GDM1 (cell line): ENCODE measurements around the gene DNAH14.
"Not testable (repeated sequence)": the region's sequence is repeated elsewhere in the genome, so short reads cannot be mapped to it uniquely, and the experiment has no call there.

Experiments used
- DNase-seq: peaks from one replicate; lab custom pipeline; 2025; lab: John Stamatoyannopoulos, UW

The DNAH14 gene

GRCh38 chr1:224996266-224996665 lies 66.8 kb downstream of the DNAH14 start:
- DNase-seq = no peak

DNA sequence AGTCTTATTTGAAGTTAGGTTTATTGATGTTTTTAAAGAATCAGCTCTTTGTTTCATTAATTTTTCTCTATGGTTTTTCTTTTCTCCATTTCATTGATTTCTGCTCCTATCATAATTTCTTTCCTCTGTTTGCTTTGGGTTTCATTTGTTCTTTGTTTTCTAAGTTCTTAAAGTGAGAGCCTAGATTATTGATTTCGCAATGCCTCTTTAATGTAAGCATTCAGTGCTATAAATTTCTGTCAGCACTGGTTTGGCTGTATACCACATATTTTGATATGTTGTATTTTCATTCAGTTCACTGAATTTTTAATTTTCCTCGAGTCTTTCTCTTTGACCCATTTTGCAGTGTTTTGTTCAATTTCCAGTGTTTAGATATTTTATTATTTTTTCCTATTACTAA lies 68.7 kb downstream of the DNAH14 start:
- DNase-seq = no peak

GRCh38 chr1:225004396-225004795 lies 74.9 kb downstream of the DNAH14 start:
- DNase-seq = no peak

GRCh38 chr1:225006352-225006751 lies 76.9 kb downstream of the DNAH14 start:
- not testable (repeated sequence) for DNase-seq

DNA sequence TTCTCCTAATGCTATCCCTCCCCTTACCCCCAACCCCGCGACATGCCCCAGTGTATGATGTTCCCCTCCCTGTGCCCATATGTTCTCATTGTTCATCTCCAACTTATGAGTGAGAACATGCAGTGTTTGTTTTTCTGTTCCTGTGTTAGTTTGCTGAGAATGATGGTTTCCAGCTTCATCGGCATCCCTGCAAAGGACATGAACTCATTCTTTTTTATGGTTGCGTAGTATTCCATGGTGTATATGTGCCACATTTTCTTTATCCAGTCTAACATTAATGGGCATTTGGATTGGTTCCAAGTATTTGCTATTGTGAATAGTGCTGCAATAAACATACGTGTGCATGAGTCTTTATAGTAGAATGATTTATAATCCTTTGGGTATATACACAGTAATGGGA lies 78.6 kb downstream of the DNAH14 start:
- not testable (repeated sequence) for DNase-seq

DNA sequence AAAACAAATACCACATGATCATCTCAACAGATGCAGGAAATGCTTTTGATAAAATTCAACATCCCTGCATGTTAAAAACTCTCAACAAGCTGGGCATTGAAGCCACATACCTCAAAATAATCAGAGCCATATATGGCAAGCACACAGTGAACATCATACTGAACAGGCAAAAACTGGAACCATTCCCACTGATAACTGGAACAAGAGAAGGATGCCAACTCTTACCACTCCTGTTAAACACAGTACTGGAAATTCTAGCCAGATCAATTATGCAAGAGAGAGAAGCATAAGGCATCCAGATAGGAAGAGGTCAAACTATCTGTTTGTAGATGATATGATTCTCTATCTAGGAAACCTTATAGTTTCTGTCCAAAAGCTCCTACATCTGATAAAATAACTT lies 91.6 kb downstream of the DNAH14 start:
- no peak for DNase-seq

DNA sequence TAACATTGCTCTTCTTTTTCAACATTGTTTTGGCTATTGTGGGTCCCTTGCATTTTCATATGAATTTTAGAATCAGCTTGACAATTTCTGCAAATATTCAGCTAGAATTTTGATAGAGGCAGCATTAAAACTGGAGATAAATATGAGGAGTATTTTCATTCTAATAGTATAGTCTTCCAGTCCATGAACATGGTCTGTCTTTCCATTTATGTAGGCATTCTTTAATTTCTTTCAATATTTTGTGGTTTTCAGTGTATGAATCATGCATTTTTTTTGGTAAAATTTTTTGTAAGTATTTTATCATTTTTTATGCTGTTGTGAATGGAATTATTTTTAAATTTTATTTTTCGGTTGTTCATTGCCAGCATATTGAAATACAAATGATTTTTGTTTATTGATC lies 97.2 kb downstream of the DNAH14 start:
- no peak for DNase-seq

DNA sequence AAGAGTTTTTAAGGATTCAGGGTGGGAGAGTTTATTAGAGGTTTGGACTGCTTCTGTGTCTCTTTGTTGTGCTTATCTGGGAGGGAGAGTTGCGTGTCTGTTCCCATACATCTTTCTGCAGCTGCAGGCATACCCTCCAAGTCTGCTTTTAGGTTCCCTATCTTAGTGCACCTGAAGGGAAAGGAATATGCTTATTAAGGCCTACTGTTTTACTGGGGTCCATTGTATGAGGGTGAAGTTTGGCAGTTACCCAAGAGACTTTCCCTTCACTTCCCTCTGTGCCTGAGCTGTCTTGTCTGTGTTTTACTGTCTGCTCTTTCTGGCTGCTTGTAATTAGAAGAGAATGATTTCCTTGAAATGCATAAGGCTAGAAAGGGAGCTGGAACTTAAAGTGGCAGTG lies 107.0 kb downstream of the DNAH14 start:
- DNase-seq = not testable (repeated sequence)

DNA sequence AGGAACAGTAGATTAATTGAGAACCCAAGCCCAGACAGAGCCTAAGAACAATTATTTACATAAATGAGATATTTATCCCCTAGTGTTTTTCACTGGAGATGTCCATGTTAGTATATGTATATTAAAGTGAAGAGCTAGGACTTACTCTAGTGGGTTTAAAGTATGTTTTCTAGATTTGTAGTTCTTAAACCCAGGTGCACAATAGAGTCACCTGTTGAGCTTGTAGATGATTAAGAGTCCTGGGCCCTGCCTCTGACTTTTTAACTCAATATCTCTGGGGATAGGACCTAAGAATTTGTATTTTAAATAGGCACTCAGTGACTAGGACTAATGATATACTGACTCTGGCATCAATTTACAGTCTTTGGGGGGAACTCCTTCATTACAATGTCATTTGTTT lies 112.8 kb downstream of the DNAH14 start:
- no peak for DNase-seq

- no peak for DNase-seq
Measured at GRCh38 chr1:225044258-225044657, 114.8 kb downstream of the DNAH14 start.

DNA sequence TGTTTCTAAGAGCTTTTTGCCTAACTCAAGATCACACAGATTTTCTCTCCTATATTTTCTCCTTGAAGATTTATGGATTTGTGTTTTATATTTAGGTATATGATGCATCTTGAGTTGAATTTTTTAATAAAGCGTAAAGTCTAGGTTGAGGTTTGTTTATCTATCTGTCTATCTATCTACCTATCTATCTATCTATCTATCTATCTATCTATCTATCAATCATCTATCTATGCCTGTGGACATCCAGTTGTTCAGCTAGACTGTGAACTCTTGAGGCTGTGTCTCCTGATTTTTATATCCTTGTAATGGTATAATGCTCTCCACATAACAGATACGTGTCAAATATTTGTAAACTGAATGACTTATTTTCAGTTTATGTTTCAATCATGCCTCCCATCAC lies 120.1 kb downstream of the DNAH14 start:
- no peak for DNase-seq

DNA sequence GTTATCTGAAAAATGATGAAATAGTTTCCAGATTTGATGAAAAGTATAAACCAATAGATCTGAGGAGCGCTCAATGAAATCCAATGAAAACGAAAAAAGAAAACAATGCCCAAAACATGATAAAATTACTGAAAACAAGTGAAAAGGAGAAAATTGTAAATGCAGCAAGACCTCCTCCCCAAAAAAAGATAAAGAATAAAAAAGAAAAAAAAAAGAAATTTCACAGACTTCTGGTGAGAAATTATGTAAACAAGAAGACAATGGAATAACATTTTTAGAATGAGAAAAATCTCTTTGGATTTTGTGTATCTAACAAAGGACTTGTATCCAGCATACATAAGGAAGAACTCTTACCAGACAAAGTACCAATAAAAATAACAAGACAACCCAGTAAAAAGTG lies 134.2 kb downstream of the DNAH14 start:
- DNase-seq = no peak

- no peak for DNase-seq
Measured at GRCh38 chr1:225070972-225071371, 141.5 kb downstream of the DNAH14 start.

- no peak for DNase-seq
Measured at GRCh38 chr1:225097175-225097574, 167.7 kb downstream of the DNAH14 start.

- no peak for DNase-seq
Measured at GRCh38 chr1:225111000-225111399, 181.5 kb downstream of the DNAH14 start.

GRCh38 chr1:225113265-225113664 lies 183.8 kb downstream of the DNAH14 start:
- DNase-seq = no peak

DNA sequence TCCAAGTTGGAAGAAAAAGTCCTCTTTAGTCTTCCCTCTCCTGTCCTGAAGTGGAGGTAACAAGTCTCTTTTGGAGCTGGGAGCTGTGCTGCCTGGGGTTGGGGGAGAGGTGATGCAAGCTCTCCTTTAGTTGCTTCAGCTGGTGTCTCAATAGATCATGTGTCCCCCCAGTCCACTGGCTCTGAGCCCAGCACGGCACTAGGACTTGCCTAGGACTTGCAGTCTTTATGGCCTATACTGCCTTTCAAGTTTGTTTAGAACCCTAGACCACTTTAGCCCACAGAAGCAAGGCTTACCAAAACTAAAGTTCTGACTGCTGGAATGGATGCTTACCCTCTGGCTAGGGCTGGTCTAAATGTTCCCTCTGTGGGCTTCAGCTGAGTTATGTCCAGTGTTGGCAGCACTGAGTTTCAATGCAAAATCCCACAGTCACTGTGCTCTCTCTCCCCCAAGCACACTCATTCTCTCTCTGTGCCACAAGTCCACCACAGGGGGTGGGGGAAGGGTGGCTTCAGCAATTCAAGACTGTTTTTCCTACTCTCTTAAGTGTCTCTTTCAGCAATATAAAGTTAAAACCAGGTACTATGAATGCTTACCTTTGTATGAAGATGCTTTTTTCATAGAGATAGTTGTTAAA lies 185.0 kb downstream of the DNAH14 start:
- no peak for DNase-seq

GRCh38 chr1:225119307-225119706 lies 189.8 kb downstream of the DNAH14 start:
- no peak for DNase-seq

- DNase-seq = no peak
Measured at GRCh38 chr1:225121095-225121494, 191.6 kb downstream of the DNAH14 start.

DNA sequence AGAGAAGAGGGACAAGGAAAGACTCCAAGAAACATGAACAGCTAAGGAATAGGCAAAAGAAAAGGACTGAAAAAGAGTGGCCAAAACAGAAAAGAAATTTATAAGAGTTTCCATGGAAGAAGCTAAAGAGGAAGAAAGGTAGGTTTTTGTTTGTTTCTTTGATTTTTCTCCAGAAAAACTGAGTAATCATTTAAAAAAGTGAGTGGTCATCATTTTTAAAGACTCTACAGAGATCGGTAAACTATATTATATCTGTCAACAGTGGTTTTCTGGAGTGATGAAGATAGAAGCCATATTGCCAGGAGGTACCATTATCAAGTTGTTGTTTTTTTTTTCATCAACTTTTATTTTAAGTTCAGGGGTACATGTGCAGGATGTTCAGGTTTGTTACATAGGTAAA lies 202.4 kb downstream of the DNAH14 start:
- DNase-seq = no peak

DNA sequence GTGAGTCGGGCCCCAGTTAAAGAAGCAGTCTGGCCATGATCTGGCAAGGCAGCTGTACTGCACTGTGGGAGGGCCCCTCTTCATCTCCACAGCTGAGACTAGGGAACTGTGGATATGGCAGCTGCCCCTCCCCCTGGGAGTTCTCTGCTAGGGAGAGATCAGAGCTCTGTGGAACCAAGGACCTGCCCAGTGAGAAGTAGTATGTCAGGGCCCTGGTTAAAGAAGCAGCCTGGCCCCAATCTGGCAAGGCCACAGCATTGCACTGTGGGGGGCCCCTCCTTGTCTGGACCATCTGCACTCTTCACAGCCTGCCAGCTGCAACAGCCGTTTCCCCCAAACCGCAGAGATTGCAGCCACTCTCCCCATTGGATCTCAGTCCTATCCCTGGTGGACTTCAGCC lies 208.5 kb downstream of the DNAH14 start:
- DNase-seq = no peak

DNA sequence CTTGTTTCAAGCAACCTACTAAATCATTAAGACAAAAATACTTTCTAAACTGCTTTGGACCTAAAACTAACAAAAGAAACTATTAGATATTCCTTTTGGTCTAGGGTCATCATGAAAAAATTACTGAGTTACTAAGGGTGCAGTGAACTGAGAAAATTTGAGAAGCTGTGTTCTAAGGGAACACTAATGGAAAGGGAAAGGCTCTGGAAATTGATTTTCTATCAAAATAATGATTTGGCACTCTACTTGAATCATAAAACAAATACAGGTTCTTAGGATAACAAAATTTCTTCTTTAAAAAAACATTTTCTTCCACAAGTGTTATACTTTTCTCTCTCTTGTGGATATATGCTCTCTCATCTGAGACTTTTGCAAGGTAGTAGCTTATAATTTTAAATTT lies 213.5 kb downstream of the DNAH14 start:
- no peak for DNase-seq

- DNase-seq = no peak
Measured at GRCh38 chr1:225146478-225146877, 217.0 kb downstream of the DNAH14 start.

DNA sequence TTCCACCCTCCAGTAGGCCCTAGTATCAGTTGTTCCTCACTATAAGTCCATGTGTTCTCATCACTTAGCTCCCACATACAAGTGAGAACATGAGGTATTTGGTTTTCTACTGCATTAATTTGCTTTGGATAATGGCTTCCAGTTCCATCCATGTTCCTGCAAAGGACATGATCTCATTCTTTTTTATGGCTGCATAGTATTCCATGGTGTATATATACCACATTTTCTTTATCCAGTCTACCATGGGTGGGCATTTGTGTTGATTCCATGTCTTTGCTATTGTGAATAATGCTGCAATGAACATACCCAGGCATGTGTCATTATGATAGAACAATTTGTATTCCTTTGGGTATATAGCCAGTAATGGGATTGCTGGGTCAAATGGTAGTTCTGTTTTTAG lies 218.3 kb downstream of the DNAH14 start:
- DNase-seq = not testable (repeated sequence)

DNA sequence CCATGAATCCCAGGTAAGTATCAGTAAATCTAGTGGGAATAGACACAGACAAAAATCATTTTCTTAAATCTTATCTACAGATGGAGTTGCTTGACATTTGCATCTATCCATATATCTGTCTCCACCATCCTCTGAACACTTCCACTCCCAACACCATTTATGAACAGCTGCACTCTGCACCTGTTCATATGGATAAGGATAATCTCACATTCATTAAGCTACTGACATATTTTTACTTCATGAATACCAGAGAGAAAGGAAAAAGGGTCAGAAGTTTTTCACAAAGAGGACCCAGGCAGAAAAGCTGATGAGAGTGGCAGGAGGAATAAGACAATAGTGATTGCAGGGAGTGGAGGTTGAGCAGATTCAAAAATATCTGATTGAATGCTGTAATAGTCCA lies 222.6 kb downstream of the DNAH14 start:
- no peak for DNase-seq
